OCI-LY3 (cell line): ENCODE results near the gene TTC28.

Source experiments
- H2AFZ ChIP-seq: fragments of 200-600, 300-600 bp; shearing (Covaris generic); 2 replicates; pipeline ENCODE4 v1.6.0; 2014; ENCODE audit warnings: antibody characterized with exemption, low read depth, low read length
- H3K27ac ChIP-seq: fragments of 200-600, 300-600 bp; sonication (generic); 2 replicates; pipeline ENCODE4 v1.5.1; 2014; ENCODE audit warnings: mild to moderate bottlenecking, low read length, moderate library complexity, mixed read lengths
- H3K27me3 ChIP-seq: fragments of 200-600, 300-600 bp; sonication (generic); 2 replicates; pipeline ENCODE4 v1.6.1; 2014; ENCODE audit warnings: low read depth, low read length, mixed read lengths
- H3K36me3 ChIP-seq: fragments of 200-600, 300-600 bp; sonication (generic); replicated peaks from 2 replicates; pipeline ENCODE3; 2014; ENCODE audit warnings: low read depth, low read length, mixed read lengths
- H3K4me1 ChIP-seq: fragments of 300-600, 200-600 bp; sonication (generic); 2 replicates; pipeline ENCODE4 v1.6.1; 2014; ENCODE audit warnings: low read length, mixed read lengths
- H3K4me2 ChIP-seq: fragments of 200-600, 300-600 bp; sonication (generic); 2 replicates; pipeline ENCODE4 v1.6.1; 2014; ENCODE audit warnings: low read length, mixed read lengths
- H3K4me3 ChIP-seq: fragments of 300-600, 200-600 bp; sonication (generic); 2 replicates; pipeline ENCODE4 v1.5.1; 2014; ENCODE audit warnings: antibody characterized with exemption, mild to moderate bottlenecking, low read length, moderate library complexity
- H3K79me2 ChIP-seq: fragments of 300-600, 200-600 bp; shearing (Covaris generic); 2 replicates; pipeline ENCODE4 v1.6.1; 2014; ENCODE audit warnings: mild to moderate bottlenecking, low read length, mixed read lengths
- H3K9ac ChIP-seq: fragments of 300-600, 200-600 bp; shearing (Covaris generic); 2 replicates; pipeline ENCODE4 v1.6.0; 2014; ENCODE audit warnings: mild to moderate bottlenecking, low read length, moderate library complexity
- H3K9me3 ChIP-seq: fragments of 200-600, 300-600 bp; shearing (Covaris generic); 2 replicates; pipeline ENCODE4 v1.6.1; 2014; ENCODE audit warnings: low read length, mixed read lengths; ENCODE audit not compliant: insufficient read depth
- H4K20me1 ChIP-seq: fragments of 200-600, 300-600 bp; sonication (generic); 2 replicates; pipeline ENCODE4 v1.6.1; 2016; ENCODE audit warnings: low read length, mixed read lengths; ENCODE audit not compliant: insufficient read depth
- EZH2phosphoT487 ChIP-seq: fragments of 200-600 bp; shearing (Covaris generic); IDR thresholded peaks from 2 replicates; pipeline ENCODE4 v1.6.1; 2018; ENCODE audit warnings: antibody characterized with exemption, mixed run types, low read depth
- TF ChIP-seq, protein P1 (sequence below): fragments of 200-600, 300-600 bp; sonication (generic); IDR thresholded peaks from 2 replicates; pipeline ENCODE4 v1.5.1; 2014; ENCODE audit warnings: antibody characterized with exemption, low read length, low read depth

The TTC28 gene

DNA sequence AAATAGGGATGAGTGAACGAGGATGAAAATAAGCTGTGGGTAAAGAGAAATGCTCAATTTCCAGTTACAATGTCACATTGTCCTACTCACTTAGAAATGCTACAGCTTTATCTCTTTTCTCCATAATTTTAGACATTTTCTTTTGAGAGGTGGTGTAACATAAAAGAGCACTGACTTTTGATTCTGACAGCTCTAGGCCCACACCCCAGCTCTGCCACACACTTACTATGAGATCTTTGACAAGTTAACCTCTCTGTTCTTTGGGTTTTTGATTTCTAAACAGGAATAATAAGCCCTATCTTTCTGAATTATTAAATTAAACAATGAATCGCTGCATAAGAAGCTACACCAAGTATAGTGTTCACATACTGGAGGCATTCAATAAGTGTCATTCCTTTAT is 532.2 kb downstream of the TTC28 start:
- Histone ChIP-seq H3K27me3 (no peaks in the 10 kb centered on the region), H3K4me1 (peaks cover 7% of the 10 kb centered on the region), H2AFZ (no peak overlapping the region), H3K9me3 (no peaks in the 10 kb centered on the region), H3K9ac (no peak overlapping the region), H3K4me3 (no peak overlapping the region), H3K4me2 (no peak overlapping the region), H3K79me2 (no peaks in the 10 kb centered on the region), H3K27ac (no peak overlapping the region), H3K36me3 (no peaks in the 10 kb centered on the region), H4K20me1 (no peaks in the 10 kb centered on the region)
- TF ChIP-seq, protein P1, sequence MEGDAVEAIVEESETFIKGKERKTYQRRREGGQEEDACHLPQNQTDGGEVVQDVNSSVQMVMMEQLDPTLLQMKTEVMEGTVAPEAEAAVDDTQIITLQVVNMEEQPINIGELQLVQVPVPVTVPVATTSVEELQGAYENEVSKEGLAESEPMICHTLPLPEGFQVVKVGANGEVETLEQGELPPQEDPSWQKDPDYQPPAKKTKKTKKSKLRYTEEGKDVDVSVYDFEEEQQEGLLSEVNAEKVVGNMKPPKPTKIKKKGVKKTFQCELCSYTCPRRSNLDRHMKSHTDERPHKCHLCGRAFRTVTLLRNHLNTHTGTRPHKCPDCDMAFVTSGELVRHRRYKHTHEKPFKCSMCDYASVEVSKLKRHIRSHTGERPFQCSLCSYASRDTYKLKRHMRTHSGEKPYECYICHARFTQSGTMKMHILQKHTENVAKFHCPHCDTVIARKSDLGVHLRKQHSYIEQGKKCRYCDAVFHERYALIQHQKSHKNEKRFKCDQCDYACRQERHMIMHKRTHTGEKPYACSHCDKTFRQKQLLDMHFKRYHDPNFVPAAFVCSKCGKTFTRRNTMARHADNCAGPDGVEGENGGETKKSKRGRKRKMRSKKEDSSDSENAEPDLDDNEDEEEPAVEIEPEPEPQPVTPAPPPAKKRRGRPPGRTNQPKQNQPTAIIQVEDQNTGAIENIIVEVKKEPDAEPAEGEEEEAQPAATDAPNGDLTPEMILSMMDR: no peak
- TF ChIP-seq EZH2phosphoT487: no peak

DNA sequence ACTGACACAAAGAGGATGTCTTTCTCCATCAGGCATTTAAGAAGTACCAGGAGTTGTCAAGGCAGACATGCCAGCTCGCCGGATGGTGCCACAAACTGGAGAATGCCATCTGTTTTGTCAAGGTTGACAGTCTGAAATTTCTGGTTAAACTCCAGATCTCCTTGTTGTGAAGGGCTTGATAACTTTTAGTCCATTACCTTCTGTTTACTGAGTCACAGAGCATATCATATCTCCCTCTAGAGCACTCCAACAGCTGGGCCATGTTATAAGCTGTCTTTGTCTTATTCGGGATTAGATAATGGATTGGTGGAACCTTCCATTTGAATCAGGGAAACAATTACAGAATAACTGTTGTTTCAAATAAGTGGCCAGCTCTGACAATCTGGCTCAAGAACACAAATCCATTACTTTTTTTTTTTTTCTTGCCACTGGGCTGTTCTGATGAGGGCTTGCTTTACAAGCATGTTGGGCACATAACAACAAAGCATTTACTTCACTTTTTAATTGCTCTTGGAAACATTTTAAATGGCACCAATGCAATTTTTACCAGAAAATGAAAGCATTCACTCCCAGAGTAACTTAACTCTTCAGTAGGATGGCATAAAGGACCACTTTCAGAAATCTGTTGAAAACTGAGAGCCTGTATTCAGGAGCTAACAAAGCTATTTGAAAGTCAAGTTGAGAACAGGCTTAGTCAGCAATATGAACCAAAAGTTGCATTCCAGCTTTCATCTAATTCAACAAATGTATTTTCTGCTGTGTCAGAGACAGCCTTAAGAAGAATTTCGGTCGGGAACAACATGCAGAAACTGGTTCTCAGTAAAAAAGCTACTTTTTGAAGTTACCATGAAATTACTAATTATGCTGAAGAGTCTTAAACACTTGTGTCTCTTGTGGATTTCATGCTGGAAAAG is 533.0 kb downstream of the TTC28 start:
- H3K4me2 ChIP-seq: no peak overlapping the region
- TF ChIP-seq, protein P1: no peak
- no peak for TF ChIP-seq EZH2phosphoT487
- H3K9me3 ChIP-seq: no peaks in the 10 kb centered on the region
- no peaks in the 10 kb centered on the region for H3K36me3 ChIP-seq
- no peaks in the 10 kb centered on the region for H4K20me1 ChIP-seq
- H3K27ac ChIP-seq: no peak overlapping the region
- H3K4me3 ChIP-seq: no peak overlapping the region
- H3K9ac ChIP-seq: no peak overlapping the region
- no peaks in the 10 kb centered on the region for H3K27me3 ChIP-seq
- no peaks in the 10 kb centered on the region for H3K79me2 ChIP-seq
- H2AFZ ChIP-seq: no peak overlapping the region
- peaks cover 7% of the 10 kb centered on the region for H3K4me1 ChIP-seq

- Histone ChIP-seq H2AFZ (no peak overlapping the region), H4K20me1 (no peaks in the 10 kb centered on the region), H3K4me3 (no peak overlapping the region), H3K27me3 (no peaks in the 10 kb centered on the region), H3K27ac (no peak overlapping the region), H3K36me3 (no peaks in the 10 kb centered on the region), H3K4me1 (peaks cover 7% of the 10 kb centered on the region), H3K79me2 (no peaks in the 10 kb centered on the region), H3K9me3 (no peaks in the 10 kb centered on the region), H3K4me2 (no peak overlapping the region), H3K9ac (no peak overlapping the region)
- TF ChIP-seq EZH2phosphoT487: no peak
- TF ChIP-seq, protein P1: no peak
Measured at GRCh38 chr22:28143961-28144745, 535.5 kb downstream of the TTC28 start.

DNA sequence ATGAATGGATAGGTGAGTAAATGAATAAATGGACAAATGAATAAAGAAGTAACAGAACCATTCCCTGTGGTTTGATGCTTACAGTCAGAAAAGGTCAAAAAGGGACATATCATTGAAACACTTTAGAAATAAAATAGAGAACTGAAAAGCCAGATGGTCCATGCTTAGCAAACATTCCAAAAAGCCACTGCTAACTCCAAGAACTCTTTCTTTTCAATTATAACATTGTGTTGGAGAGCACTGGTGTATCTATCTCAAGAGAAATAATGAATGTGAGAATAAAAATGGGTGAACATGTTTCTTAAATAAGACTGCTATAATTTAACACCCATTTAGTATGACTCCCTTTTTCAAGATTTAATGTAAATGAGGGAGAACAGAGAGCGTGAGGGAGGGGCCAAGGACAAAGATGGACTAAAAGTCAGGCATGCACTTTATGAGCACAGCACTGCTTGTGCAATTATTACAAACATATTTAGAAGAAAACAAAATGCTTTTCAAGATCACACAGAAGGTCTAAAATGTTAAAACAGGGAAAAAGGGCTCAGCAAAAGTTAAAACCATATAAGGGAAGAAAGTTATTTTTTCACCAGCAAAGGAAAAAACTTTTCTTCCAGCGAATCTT is 536.3 kb downstream of the TTC28 start:
- no peak for TF ChIP-seq EZH2phosphoT487
- TF ChIP-seq, protein P1: no peak
- Histone ChIP-seq H3K4me1 (peaks cover 7% of the 10 kb centered on the region), H4K20me1 (no peaks in the 10 kb centered on the region), H3K4me2 (no peak overlapping the region), H2AFZ (no peak overlapping the region), H3K9ac (no peak overlapping the region), H3K36me3 (no peaks in the 10 kb centered on the region), H3K79me2 (no peaks in the 10 kb centered on the region), H3K27ac (no peak overlapping the region), H3K9me3 (no peaks in the 10 kb centered on the region), H3K27me3 (no peaks in the 10 kb centered on the region), H3K4me3 (no peak overlapping the region)
